ENCODE measurements around the gene GPX8. TPM values are rescaled to one million over a fixed set of nuclear protein-coding genes. Genes with fewer than 3 reads are reported as not detected.

GPX8 gene
- total and polyA plus RNA-seq, 10 of the 15 experiments (the other 5 are each of a cell fraction or from before 2014, with no cell fraction given): 0.11 TPM; not detected in 9

DNA sequence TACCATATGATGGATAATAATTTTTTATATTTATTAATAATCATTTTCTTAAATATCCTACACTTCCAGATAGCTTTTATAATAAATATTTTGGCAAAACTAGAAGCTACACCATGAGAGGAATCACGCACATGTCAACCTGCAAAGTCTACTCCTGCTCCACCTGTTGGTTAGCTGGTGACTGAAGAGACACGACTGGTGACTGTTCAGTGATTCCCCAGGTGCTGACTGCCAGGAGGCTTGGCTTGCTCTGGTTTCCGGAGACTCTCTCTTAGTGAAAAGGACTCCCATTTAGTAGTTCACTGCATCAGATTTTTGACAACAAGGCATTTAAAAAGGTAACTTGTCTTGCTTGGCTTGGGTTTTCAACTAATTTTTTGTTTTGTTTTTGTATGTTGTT is 36.6 kb upstream of the GPX8 start (continued):
- TF ChIP-seq TAF1 (IDR thresholded peaks at IDR 0.05; ENCODE audit: borderline replicate concordance, low read depth, low read length) (no peak), NR2F1 (conservative IDR thresholded peaks at IDR 0.05) (no peak), MYC (IDR thresholded peaks at IDR 0.05; ENCODE audit: insufficient read depth, insufficient read length, insufficient replicate concordance, low read length, severe bottlenecking) (no peak), RELA (IDR thresholded peaks at IDR 0.05; ENCODE audit: borderline replicate concordance, partially characterized antibody) (no peak), ZNF217 (IDR thresholded peaks at IDR 0.05) (no peak)
- TF ChIP-seq, protein P1, sequence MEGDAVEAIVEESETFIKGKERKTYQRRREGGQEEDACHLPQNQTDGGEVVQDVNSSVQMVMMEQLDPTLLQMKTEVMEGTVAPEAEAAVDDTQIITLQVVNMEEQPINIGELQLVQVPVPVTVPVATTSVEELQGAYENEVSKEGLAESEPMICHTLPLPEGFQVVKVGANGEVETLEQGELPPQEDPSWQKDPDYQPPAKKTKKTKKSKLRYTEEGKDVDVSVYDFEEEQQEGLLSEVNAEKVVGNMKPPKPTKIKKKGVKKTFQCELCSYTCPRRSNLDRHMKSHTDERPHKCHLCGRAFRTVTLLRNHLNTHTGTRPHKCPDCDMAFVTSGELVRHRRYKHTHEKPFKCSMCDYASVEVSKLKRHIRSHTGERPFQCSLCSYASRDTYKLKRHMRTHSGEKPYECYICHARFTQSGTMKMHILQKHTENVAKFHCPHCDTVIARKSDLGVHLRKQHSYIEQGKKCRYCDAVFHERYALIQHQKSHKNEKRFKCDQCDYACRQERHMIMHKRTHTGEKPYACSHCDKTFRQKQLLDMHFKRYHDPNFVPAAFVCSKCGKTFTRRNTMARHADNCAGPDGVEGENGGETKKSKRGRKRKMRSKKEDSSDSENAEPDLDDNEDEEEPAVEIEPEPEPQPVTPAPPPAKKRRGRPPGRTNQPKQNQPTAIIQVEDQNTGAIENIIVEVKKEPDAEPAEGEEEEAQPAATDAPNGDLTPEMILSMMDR (IDR thresholded peaks at IDR 0.05 in 2 of 3, conservative IDR thresholded peaks at IDR 0.05 in 1 of 3; ENCODE audit: control insufficient read depth in 2 of 3, extremely low read depth in 1 of 3, insufficient read depth in 1 of 3, low read depth in 3 of 3, low read length in 3 of 3): no peak

DNA sequence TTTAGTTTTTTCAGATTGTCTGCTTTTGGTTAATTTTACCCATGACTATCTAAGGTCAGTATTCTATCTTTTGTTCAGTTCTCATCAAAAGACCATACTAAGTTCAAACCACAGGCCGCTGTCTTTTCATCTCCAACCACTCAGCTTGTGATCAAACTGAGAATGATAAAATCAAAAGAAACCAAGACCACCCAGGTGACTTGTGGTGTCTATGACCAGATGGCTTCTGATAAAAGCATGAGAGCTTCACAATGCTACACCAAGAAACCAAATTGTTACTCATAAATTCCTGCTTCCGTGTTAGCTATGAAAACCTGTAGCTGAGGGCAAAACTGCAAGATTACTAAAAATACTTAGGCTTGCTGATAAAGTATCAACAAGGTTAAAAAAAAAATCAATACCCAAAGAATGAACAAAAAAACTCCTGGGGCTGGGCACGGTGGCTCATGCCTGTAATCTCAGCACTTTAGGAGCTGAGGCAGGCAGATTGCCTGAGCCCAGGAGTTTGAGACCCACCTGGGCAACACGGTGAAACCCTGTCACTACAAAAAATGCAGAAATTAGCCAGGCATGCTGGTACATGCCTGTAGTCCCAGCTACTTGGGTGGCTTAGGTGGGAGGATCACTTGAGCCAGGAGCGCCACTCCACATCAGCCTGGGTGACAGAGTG is 25.8 kb upstream of the GPX8 start:
- intact Hi-C loops (cut with micrococcal nuclease; ENCODE audit: unreplicated experiment): no loop called here

More for the DNA sequence above, 25.8 kb upstream of the GPX8 start:
- Histone ChIP-seq H3K36me3 (ENCODE audit: control insufficient read depth in 2 of 2, insufficient read depth in 2 of 2, low read length in 1 of 2) (no peaks in the 10 kb centered on the region), H3K27ac (ENCODE audit: control insufficient read depth, insufficient read depth) (no peak overlapping the region), H3K9me3 (replicated peaks; ENCODE audit: control insufficient read depth, insufficient read depth, low read length) (no peaks in the 10 kb centered on the region; the same call in 2 of the 3 replicates), H3K9ac (ENCODE audit: control insufficient read depth, insufficient read depth, low read length) (no peak overlapping the region), H3K4me3 (no peak overlapping the region), H3K79me2 (ENCODE audit: control insufficient read depth, insufficient read depth, low read length) (no peaks in the 10 kb centered on the region), H2AFZ (ENCODE audit: control insufficient read depth, low read depth, low read length) (no peak overlapping the region), H3K4me2 (ENCODE audit: control insufficient read depth, insufficient read depth) (no peak overlapping the region), H3K27me3 (replicated peaks in 1 of 2; ENCODE audit: control insufficient read depth in 2 of 2, insufficient read depth in 2 of 2, low read length in 1 of 2) (no peaks in the 10 kb centered on the region; a peak in 1 of 4 replicates), H3K4me1 (ENCODE audit: control insufficient read depth, insufficient read depth, low read length) (no peaks in the 10 kb centered on the region), H4K20me1 (ENCODE audit: control insufficient read depth, insufficient read depth) (no peaks in the 10 kb centered on the region)
- ChIA-PET POLR2A (no interaction called here), CTCF (interaction anchor here (1.2 to 1.5 kb wide), 2 partner anchors 190 to 229 kb away, joined by 4 read pairs; no protein-coding TSS in a partner anchor), SMC1A (ENCODE audit: uncharacterized antibody, unreplicated experiment) (interaction anchor here (0.9 kb wide), 1 partner anchor 190 kb away, joined by 4 read pairs; no protein-coding TSS in a partner anchor), RAD21 (ENCODE audit: unreplicated experiment) (no interaction called here)
- ATAC-seq (no peak), FAIRE-seq (no peak), DNase-seq (ENCODE audit: low read depth, low spot score) (no peak)
- in situ Hi-C loops (cut with MboI): no loop called here
- TF ChIP-seq ASH2L (IDR thresholded peaks at IDR 0.05; ENCODE audit: borderline replicate concordance, low read depth) (no peak), NFIC (IDR thresholded peaks at IDR 0.05; ENCODE audit: low read depth, low read length) (no peak), SPI1 (IDR thresholded peaks at IDR 0.05; ENCODE audit: borderline replicate concordance, insufficient read depth, low read depth, low read length) (no peak), PAX8 (IDR thresholded peaks at IDR 0.05) (no peak), ZBED1 (IDR thresholded peaks at IDR 0.05; ENCODE audit: borderline replicate concordance) (no peak), ZNF622 (IDR thresholded peaks at IDR 0.05) (no peak), MYB (IDR thresholded peaks at IDR 0.05; ENCODE audit: borderline replicate concordance, low read depth, low read length) (no peak), MEF2B (IDR thresholded peaks at IDR 0.05; ENCODE audit: partially characterized antibody, poor library complexity, severe bottlenecking) (no peak)
- TF ChIP-seq, protein P2, sequence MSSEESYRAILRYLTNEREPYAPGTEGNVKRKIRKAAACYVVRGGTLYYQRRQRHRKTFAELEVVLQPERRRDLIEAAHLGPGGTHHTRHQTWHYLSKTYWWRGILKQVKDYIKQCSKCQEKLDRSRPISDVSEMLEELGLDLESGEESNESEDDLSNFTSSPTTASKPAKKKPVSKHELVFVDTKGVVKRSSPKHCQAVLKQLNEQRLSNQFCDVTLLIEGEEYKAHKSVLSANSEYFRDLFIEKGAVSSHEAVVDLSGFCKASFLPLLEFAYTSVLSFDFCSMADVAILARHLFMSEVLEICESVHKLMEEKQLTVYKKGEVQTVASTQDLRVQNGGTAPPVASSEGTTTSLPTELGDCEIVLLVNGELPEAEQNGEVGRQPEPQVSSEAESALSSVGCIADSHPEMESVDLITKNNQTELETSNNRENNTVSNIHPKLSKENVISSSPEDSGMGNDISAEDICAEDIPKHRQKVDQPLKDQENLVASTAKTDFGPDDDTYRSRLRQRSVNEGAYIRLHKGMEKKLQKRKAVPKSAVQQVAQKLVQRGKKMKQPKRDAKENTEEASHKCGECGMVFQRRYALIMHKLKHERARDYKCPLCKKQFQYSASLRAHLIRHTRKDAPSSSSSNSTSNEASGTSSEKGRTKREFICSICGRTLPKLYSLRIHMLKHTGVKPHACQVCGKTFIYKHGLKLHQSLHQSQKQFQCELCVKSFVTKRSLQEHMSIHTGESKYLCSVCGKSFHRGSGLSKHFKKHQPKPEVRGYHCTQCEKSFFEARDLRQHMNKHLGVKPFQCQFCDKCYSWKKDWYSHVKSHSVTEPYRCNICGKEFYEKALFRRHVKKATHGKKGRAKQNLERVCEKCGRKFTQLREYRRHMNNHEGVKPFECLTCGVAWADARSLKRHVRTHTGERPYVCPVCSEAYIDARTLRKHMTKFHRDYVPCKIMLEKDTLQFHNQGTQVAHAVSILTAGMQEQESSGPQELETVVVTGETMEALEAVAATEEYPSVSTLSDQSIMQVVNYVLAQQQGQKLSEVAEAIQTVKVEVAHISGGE (CRISPR knock-in tag; IDR thresholded peaks at IDR 0.05): no peak
- TF ChIP-seq, protein P3, sequence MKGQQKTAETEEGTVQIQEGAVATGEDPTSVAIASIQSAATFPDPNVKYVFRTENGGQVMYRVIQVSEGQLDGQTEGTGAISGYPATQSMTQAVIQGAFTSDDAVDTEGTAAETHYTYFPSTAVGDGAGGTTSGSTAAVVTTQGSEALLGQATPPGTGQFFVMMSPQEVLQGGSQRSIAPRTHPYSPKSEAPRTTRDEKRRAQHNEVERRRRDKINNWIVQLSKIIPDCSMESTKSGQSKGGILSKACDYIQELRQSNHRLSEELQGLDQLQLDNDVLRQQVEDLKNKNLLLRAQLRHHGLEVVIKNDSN (IDR thresholded peaks at IDR 0.05; ENCODE audit: borderline replicate concordance, extremely low read length, insufficient read depth, low read depth, low read length): no peak
- no TSS peak for BruUV-seq (replicated peaks)
- WGBS (ENCODE audit: insufficient coverage, insufficient replicate concordance, low lambda C conversion rate, missing lambda C conversion rate): 17% methylated on average over 5 of the region's 5 CpGs

All from GM12878 (cell line).